ENCODE measurements around the gene ARHGAP24.
"Not testable (repeated sequence)": the region's sequence is repeated elsewhere in the genome, so short reads cannot be mapped to it uniquely, and the experiment has no call there.

ARHGAP24 gene

DNA sequence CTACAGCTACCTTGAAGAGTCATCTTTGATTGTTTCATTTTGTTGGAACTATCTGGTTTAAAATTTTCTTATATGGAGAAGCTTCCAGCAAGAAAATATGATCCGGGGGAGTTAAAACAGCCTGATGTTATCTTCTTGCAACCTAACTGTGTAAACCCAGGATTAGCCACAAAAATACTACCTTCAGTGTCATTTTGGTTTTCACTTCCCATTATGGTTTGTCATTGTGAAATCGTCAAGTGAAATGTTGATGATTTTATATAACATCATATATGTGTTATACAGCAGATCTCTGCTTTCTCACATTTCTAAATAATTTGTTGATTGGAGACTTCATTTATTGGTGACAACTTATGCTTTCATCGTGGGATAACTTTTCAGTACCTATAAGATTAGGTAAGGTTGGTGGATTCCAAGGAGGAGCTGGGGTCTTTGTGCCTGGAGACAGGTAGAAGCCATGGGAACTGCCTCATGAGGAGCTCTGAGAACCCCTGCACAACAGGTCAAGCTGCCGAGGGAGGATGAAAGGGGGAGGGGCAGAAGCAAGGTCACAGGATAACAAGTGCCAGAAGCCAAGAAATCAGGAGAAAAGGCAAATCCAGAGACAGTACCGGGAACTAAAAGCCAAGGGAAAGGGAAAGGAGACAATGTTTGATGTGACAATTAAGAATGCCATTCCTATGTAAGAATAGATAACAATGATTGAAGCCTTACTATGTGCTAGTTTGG is 7.2 kb downstream of the ARHGAP24 start:
- no peak for DNase-seq (ENCODE audit: low read depth, low spot score)

GRCh38 chr4:85486425-85487086 is 11.6 kb downstream of the ARHGAP24 start:
- no peak for DNase-seq (ENCODE audit: low read depth, low spot score)

DNA sequence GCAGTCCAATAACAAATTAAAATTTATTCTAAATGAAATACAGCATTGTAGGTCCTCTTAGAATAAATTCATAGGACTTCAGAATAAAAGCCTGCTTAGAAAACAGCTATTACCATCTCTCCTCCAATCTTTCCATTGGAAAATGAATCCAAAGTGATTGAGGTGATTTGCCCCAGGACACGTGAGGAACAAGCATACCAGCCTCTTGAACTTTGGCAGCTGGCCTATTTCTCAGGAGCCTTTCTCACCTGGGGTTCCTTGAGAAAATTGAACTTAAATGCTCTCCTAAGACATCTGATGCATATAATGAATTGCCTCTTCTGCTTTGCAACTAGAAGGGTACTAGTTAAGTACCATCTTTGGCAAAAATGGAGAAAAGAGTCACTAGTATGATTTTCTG is 13.5 kb downstream of the ARHGAP24 start:
- no peak for DNase-seq (ENCODE audit: low read depth, low spot score)

GRCh38 chr4:85489273-85489981 is 14.5 kb downstream of the ARHGAP24 start:
- no peak for DNase-seq (ENCODE audit: low read depth, low spot score)

DNA sequence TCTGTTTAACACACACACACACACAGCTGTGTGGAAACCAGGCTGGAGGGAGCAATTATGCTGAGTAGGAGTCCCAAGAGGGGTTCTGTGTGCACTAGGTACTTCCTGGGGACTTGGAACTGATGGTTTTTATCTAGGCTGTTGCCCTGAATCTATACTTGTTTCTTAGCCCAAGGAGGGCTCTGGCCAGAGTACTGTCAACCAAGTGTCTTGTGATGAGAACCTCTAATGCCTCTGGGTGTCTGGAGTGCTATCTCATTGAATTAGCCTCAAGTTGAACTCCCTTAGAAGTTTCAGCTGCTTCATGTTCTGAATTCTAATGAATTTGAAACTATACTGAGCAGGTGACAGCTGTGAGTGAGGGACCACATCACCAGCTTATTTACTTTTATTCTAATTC is 16.6 kb downstream of the ARHGAP24 start:
- DNase-seq (ENCODE audit: low read depth, low spot score), result no peak

GRCh38 chr4:85492336-85492735 is 17.4 kb downstream of the ARHGAP24 start:
- DNase-seq (ENCODE audit: low read depth, low spot score), result no peak

DNA sequence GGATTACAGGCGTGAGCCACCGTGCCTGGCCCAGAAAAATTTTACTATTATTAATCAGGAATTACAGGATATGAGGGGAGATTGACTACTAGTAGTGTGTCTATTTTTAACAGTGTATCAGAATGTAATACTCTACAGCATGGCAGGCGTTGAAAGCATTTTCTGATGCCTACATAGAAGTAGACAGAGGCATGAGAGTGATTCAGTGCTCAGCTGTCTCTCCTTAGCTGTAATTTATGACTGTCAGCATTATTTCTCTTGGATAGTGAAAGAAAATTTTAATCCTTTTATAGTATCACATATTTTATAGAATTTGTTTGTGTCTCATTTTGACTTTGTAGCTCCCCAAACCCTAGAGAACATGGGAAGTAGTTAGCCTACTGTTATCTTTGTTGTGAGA is 20.7 kb downstream of the ARHGAP24 start:
- DNase-seq (ENCODE audit: low read depth, low spot score), result no peak

GRCh38 chr4:85496126-85496849 is 21.3 kb downstream of the ARHGAP24 start:
- DNase-seq (ENCODE audit: low read depth, low spot score), result no peak

- no peak for DNase-seq (ENCODE audit: low read depth, low spot score)
Measured at GRCh38 chr4:85496933-85497332, 22.0 kb downstream of the ARHGAP24 start.

- no peak for DNase-seq (ENCODE audit: low read depth, low spot score)
Measured at GRCh38 chr4:85498068-85498733, 23.3 kb downstream of the ARHGAP24 start.

DNA sequence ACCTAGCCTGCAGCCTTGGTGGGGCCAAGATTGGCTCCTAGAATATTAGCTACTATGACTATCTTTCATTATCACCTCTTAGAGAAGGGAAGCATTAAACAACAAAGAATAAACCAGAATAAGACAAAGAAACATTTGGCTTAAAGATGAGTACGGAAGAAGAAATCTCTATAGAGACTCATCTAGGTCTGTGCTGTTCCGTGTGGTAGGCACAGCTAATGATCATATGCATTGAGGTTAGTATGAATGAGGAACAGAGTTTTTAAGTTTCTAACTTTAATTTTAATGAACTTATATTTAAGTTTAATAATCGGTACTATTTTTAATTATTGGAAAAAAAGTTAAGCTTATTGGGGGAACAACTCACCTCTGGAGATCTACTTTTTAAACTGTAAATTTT is 24.6 kb downstream of the ARHGAP24 start:
- DNase-seq (ENCODE audit: low read depth, low spot score), result no peak

GRCh38 chr4:85500110-85500867 is 25.3 kb downstream of the ARHGAP24 start:
- DNase-seq (ENCODE audit: low read depth, low spot score), result no peak

DNA sequence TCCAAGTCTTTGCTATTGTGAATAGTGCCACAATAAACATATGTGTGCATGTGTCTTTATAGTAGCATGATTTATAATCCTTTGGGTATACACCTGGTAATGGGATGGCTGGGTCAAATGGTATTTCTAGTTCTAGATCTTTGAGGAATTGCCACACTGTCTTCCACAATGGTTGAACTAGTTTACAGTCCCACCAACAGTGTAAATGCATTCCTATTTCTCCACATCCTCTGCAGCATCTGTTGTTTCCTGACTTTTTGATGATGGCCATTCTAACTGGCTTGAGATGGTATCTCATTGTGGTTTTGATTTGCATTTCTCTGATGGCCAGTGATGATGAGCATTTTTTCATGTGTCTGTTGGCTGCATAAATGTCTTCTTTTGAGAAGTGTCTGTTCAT is 26.2 kb downstream of the ARHGAP24 start:
- not testable (repeated sequence) for DNase-seq (ENCODE audit: low read depth, low spot score)

DNA sequence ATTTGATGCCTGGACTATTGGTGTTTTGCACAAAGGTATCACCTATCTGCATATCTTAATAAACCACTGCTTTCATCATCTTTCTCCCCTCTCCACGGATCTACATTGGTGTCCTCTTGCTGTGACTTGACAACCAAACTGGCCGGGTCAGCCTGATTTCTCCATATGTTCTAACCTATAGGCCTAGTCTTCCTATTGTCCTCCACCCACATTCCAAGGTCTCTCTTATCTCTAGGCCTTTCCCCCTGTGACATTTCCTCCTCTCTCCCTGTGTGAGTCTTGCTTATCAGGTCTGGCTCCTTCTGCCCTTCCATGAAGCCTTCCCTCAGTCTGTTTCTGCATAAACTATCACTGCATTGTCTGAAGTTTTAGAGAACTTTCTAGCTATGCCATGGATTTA is 33.7 kb downstream of the ARHGAP24 start:
- no peak for DNase-seq (ENCODE audit: low read depth, low spot score)

DNA sequence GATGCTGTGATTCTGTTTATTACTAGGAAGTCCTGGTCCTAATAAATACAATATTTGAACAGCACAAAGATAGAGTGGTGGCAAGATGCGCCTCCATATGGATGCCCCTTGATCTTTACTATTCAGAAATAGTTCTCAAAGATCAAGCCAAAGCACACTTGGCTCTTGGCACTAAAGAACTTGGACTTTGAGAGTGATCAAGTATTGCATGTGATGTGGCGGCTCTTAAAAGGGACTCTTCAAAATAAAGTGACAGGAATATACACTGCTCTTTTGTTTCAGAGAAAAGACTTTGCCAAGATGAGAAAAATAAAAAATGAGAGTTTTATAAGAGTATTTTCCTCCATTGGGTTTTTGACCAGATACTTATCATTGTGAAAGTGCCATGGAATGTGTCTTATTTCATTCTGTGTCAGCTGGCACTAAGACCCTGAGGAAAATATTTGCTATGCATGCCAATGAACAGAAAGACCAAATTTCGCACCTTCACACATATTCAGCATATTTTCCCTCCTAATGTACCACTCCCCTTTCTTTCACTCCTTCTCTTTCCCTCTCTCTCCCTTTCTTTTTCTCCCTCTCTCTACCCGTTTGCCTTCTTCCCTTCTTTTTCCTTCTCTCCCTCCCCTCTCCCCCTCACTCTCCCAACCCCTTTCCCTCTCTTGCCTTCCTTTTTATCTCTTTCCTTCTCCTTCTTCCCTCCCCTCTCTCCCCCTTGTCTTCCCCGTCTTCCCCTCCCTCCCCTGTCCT is 35.1 kb downstream of the ARHGAP24 start:
- DNase-seq (ENCODE audit: low read depth, low spot score), result no peak

GRCh38 chr4:85510632-85510984 is 35.7 kb downstream of the ARHGAP24 start:
- DNase-seq (ENCODE audit: low read depth, low spot score), result no peak

DNA sequence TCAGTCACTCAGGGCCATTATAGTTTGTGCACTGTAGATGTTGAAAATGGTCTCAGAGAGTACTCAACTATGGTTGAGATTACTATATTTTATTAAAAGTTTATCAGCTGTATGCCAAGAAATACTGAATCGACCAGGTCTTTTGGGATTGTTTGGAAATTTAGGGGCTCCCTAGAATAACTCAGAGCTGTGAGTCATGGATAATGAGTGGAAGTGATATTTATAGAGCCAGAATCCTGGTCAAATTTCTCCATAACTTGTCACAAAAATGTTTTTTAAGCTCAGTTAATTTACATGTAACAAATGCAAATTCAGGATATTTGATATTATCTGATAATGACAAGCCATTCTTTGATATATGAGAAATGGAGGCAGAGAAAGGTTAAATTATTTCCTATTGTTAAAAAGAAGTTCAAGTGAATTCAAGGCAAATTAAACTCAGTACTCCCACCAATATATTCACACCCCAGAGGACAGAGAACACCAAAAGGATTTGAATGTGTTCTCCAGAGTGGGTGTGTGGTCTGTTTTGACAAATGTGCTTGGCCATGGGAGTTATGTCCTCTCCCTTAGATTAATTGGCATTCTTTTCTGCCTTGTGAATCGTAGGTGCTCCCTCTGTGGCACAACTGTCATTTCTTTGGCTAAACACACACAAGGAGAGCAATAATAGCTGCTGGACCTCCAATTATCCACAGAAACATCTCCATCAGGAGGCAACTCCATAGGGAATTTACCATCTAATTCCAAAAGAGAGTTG is 37.7 kb downstream of the ARHGAP24 start:
- DNase-seq (ENCODE audit: low read depth, low spot score), result no peak

- no peak for DNase-seq (ENCODE audit: low read depth, low spot score)
Measured at GRCh38 chr4:85514117-85514516, 39.2 kb downstream of the ARHGAP24 start.

DNA sequence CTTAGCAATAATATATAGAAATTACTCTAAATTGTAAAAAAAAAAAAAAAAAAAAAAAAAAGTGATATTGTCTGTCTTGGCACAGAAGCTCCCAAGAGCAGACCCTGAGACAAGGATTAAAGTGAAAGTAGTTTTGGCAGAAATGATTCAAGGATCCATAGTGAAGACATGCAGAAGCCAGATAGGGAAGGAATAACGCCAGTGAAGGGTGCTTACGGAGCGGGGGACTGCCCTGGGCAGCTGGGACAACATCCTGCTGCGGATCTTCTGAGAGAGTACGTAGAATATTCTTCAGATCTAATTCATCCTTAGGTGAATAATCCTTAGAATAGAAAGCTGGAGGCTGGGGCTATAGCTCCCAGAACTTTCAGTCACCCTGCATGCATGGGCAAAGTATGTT is 39.8 kb downstream of the ARHGAP24 start:
- no peak for DNase-seq (ENCODE audit: low read depth, low spot score)

Data from iPS DF 19.7 (cell line).